ENCODE results near the gene KY.

KY gene

GRCh38 chr3:134620476-134621115 is 30.2 kb downstream of the KY start:
- no peaks in the 10 kb centered on the region for H3K9me3 ChIP-seq (ENCODE audit: control insufficient read depth, insufficient read depth, low read length)
- H4K20me1 ChIP-seq (ENCODE audit: control insufficient read depth, insufficient read depth, low read depth, low read length) = no peaks in the 10 kb centered on the region
- H3K27ac ChIP-seq (ENCODE audit: low read depth, low read length) = no peak overlapping the region
- no peak overlapping the region for H3K4me3 ChIP-seq (ENCODE audit: low read length)
- TF ChIP-seq EZH2phosphoT487 (IDR thresholded peaks at IDR 0.05; ENCODE audit: borderline replicate concordance, low read length) (no peak), CTCF (IDR thresholded peaks at IDR 0.05; ENCODE audit: low read depth, low read length, poor library complexity, severe bottlenecking) (no peak)
- no peaks in the 10 kb centered on the region for H3K27me3 ChIP-seq (ENCODE audit: control insufficient read depth, low read length)
- H3K4me1 ChIP-seq (ENCODE audit: control insufficient read depth, low read length) = no peaks in the 10 kb centered on the region
- no peaks in the 10 kb centered on the region for H3K36me3 ChIP-seq (ENCODE audit: control insufficient read depth, low read length)
- H3K4me2 ChIP-seq (ENCODE audit: low read length) = no peak overlapping the region
- no peaks in the 10 kb centered on the region for H3K79me2 ChIP-seq (ENCODE audit: control insufficient read depth, low read length)
- H3F3A ChIP-seq (ENCODE audit: control insufficient read depth, insufficient read depth) = no peaks in the 10 kb centered on the region
- no peaks in the 10 kb centered on the region for H3K9me2 ChIP-seq (replicated peaks; ENCODE audit: control insufficient read depth, low read length)

GRCh38 chr3:134619884-134620445 is 30.9 kb downstream of the KY start:
- Histone ChIP-seq H3K27ac (ENCODE audit: low read depth, low read length) (no peak overlapping the region), H3K4me3 (ENCODE audit: low read length) (no peak overlapping the region), H3K79me2 (ENCODE audit: control insufficient read depth, low read length) (no peaks in the 10 kb centered on the region), H3K4me2 (ENCODE audit: low read length) (no peak overlapping the region), H3K9me2 (replicated peaks; ENCODE audit: control insufficient read depth, low read length) (no peaks in the 10 kb centered on the region), H3K27me3 (ENCODE audit: control insufficient read depth, low read length) (no peaks in the 10 kb centered on the region), H3K36me3 (ENCODE audit: control insufficient read depth, low read length) (no peaks in the 10 kb centered on the region), H3F3A (ENCODE audit: control insufficient read depth, insufficient read depth) (no peaks in the 10 kb centered on the region), H3K9me3 (ENCODE audit: control insufficient read depth, insufficient read depth, low read length) (no peaks in the 10 kb centered on the region), H3K4me1 (ENCODE audit: control insufficient read depth, low read length) (no peaks in the 10 kb centered on the region), H4K20me1 (ENCODE audit: control insufficient read depth, insufficient read depth, low read depth, low read length) (no peaks in the 10 kb centered on the region)
- TF ChIP-seq EZH2phosphoT487 (IDR thresholded peaks at IDR 0.05; ENCODE audit: borderline replicate concordance, low read length) (no peak), CTCF (IDR thresholded peaks at IDR 0.05; ENCODE audit: low read depth, low read length, poor library complexity, severe bottlenecking) (no peak)

GRCh38 chr3:134619301-134619615 is 31.6 kb downstream of the KY start:
- Histone ChIP-seq H3K4me3 (ENCODE audit: low read length) (no peak overlapping the region), H3K27ac (ENCODE audit: low read depth, low read length) (no peak overlapping the region), H4K20me1 (ENCODE audit: control insufficient read depth, insufficient read depth, low read depth, low read length) (no peaks in the 10 kb centered on the region), H3K4me1 (ENCODE audit: control insufficient read depth, low read length) (no peaks in the 10 kb centered on the region), H3K9me2 (replicated peaks; ENCODE audit: control insufficient read depth, low read length) (no peaks in the 10 kb centered on the region), H3K4me2 (ENCODE audit: low read length) (no peak overlapping the region), H3K27me3 (ENCODE audit: control insufficient read depth, low read length) (no peaks in the 10 kb centered on the region), H3K9me3 (ENCODE audit: control insufficient read depth, insufficient read depth, low read length) (no peaks in the 10 kb centered on the region), H3K36me3 (ENCODE audit: control insufficient read depth, low read length) (no peaks in the 10 kb centered on the region), H3K79me2 (ENCODE audit: control insufficient read depth, low read length) (no peaks in the 10 kb centered on the region), H3F3A (ENCODE audit: control insufficient read depth, insufficient read depth) (no peaks in the 10 kb centered on the region)
- TF ChIP-seq CTCF (IDR thresholded peaks at IDR 0.05; ENCODE audit: low read depth, low read length, poor library complexity, severe bottlenecking) = no peak
- no peak for TF ChIP-seq EZH2phosphoT487 (IDR thresholded peaks at IDR 0.05; ENCODE audit: borderline replicate concordance, low read length)

All from DOHH2 (cell line).